Erythroblast (primary cell): ENCODE measurements around the gene IFI30.

ENCODE experiments used
- DNase-seq, 2 experiments: peaks; one replicate each; lab custom pipeline; 2025; lab: John Stamatoyannopoulos, UW
- GATA1 ChIP-seq: IDR thresholded peaks from 2 replicates; pipeline ENCODE4 v1.6.1; 2011; ENCODE audit warnings: low read depth, mild to moderate bottlenecking, control low read depth, low read length, moderate library complexity
- POLR2A ChIP-seq: IDR thresholded peaks from 2 replicates; pipeline ENCODE4 v1.6.1; 2011; ENCODE audit warnings: mild to moderate bottlenecking, low read length

Gene IFI30

GRCh38 chr19:18143902-18144301 lies 29.7 kb upstream of the IFI30 start:
- no peak for TF ChIP-seq GATA1
- TF ChIP-seq POLR2A, result no peak
- DNase-seq, result no peak

- no peak for TF ChIP-seq POLR2A
- no peak for TF ChIP-seq GATA1
- DNase-seq, result no peak
These were observed 29.3 kb upstream of the IFI30 start for GRCh38 chr19:18144361-18144760.

GRCh38 chr19:18144906-18145305 lies 28.7 kb upstream of the IFI30 start:
- no peak for DNase-seq
- TF ChIP-seq GATA1 (no peak), POLR2A (no peak)

- TF ChIP-seq GATA1 (no peak), POLR2A (no peak)
- no peak for DNase-seq
These were observed 28.1 kb upstream of the IFI30 start for GRCh38 chr19:18145391-18145999.

- TF ChIP-seq POLR2A (no peak), GATA1 (no peak)
These were observed 26.2 kb upstream of the IFI30 start for GRCh38 chr19:18147396-18147795.

GRCh38 chr19:18149596-18149975 lies 24.0 kb upstream of the IFI30 start:
- TF ChIP-seq GATA1 (no peak), POLR2A (no peak)

More at GRCh38 chr19:18147396-18147795, 26.2 kb upstream of the IFI30 start:
- no peak for DNase-seq

GRCh38 chr19:18150776-18151624 lies 22.6 kb upstream of the IFI30 start:
- TF ChIP-seq POLR2A, result no peak
- no peak for TF ChIP-seq GATA1
- DNase-seq, result no peak

More at GRCh38 chr19:18149596-18149975, 24.0 kb upstream of the IFI30 start:
- peak in 1 of 2 experiments; percentile 39 for DNase-seq

- TF ChIP-seq GATA1, result no peak
- TF ChIP-seq POLR2A, result no peak
- DNase-seq, result peak; percentile 97 to 98
These were observed 21.2 kb upstream of the IFI30 start for GRCh38 chr19:18152442-18152816.

GRCh38 chr19:18152817-18153555 lies 20.6 kb upstream of the IFI30 start, which contains the start of gene PIK3R2:
Gene PIK3R2 (plus strand): TSS chr19:18153163. CDS start chr19:18155880, 2,717 bp downstream.
- DNase-seq, result peak; percentile 99
- TF ChIP-seq POLR2A (peak; percentile 44), GATA1 (no peak)

- no peak for TF ChIP-seq POLR2A
- no peak for TF ChIP-seq GATA1
- DNase-seq, result peak in 1 of 2 experiments; percentile 64
These were observed 20.0 kb upstream of the IFI30 start for GRCh38 chr19:18153556-18154134.

- no peak for DNase-seq
- no peak for TF ChIP-seq GATA1
- TF ChIP-seq POLR2A, result no peak
These were observed 18.2 kb upstream of the IFI30 start for GRCh38 chr19:18155095-18156087.

GRCh38 chr19:18156268-18156667 lies 17.3 kb upstream of the IFI30 start:
- no peak for TF ChIP-seq POLR2A
- TF ChIP-seq GATA1, result no peak
- no peak for DNase-seq
